GM12865 (cell line): ENCODE results near the gene NRP2.

Experiments used
- DNase-seq: peaks from one replicate; pipeline ENCODE4 v3.0.0; 2010; ENCODE audit warnings: low read depth
- H3K4me3 ChIP-seq: 2 replicates; pipeline ENCODE4 v1.5.1; 2011; ENCODE audit warnings: mild to moderate bottlenecking, low read depth, low read length, control low read depth
- CTCF ChIP-seq: IDR thresholded peaks from 2 replicates; pipeline ENCODE4 v1.5.1; 2011; ENCODE audit warnings: low read length, control low read depth, low read depth, inconsistent platforms; ENCODE audit not compliant: insufficient read depth; ENCODE audit errors: missing control alignments

The NRP2 gene

GRCh38 chr2:205757271-205757670 is 75.0 kb downstream of the NRP2 start:
- no peak for TF ChIP-seq CTCF
- H3K4me3 ChIP-seq = no peak overlapping the region
- DNase-seq = no peak

- no peak for TF ChIP-seq CTCF
- DNase-seq = no peak
Measured at GRCh38 chr2:205758051-205758450, 75.8 kb downstream of the NRP2 start.

GRCh38 chr2:205758500-205758899 is 76.2 kb downstream of the NRP2 start:
- no peak for TF ChIP-seq CTCF
- H3K4me3 ChIP-seq = no peak overlapping the region
- DNase-seq = no peak

More at GRCh38 chr2:205758051-205758450, 75.8 kb downstream of the NRP2 start:
- H3K4me3 ChIP-seq = no peak overlapping the region

GRCh38 chr2:205759257-205759656 is 77.0 kb downstream of the NRP2 start:
- TF ChIP-seq CTCF = no peak
- no peak for DNase-seq
- no peak overlapping the region for H3K4me3 ChIP-seq

GRCh38 chr2:205759732-205760131 is 77.4 kb downstream of the NRP2 start:
- no peak overlapping the region for H3K4me3 ChIP-seq
- TF ChIP-seq CTCF = no peak
- DNase-seq = no peak

GRCh38 chr2:205760157-205760556 is 77.9 kb downstream of the NRP2 start:
- no peak overlapping the region for H3K4me3 ChIP-seq
- DNase-seq = no peak
- no peak for TF ChIP-seq CTCF

GRCh38 chr2:205761421-205761820 is 79.1 kb downstream of the NRP2 start:
- no peak for TF ChIP-seq CTCF
- no peak for DNase-seq
- H3K4me3 ChIP-seq = no peak overlapping the region
